Posterior vena cava (tissue), 2 donors: ENCODE measurements around the gene UBL7. TPM values are rescaled to one million over a fixed set of nuclear protein-coding genes. Genes with fewer than 3 reads are reported as not detected.
A peak's percentile ranks its signal among the peaks of the same experiment; 100 is the strongest.

Experiments used
- DNase-seq: peaks from one replicate; pipeline ENCODE4 v3.0.0-alpha.2; 2020; ENCODE audit warnings: low spot score
- intact Hi-C, 2 donors: fragments of 100-400 bp; cut with DNase I; formaldehyde crosslinking; loops; one replicate each; pipeline versions ENCODE4 v1.14.1 to v1.14.2; 2022 to 2023
- total RNA-seq, 2 donors: library from RNA; stranded (reverse); fragmentation: NEBNext Ultra II Directional; extraction: Animal tissue kit (Norgen Biotek cat#: 25700); gene quantifications; one replicate each; pipeline ENCODE4 v1.2.1, GENCODE V29; 2021
- donor health status: DM: yes; HTN: yes; CAD: no.
- donor health status: DM: yes; HTN: yes; CAD: no.

UBL7 gene
- total RNA-seq, 2 donors from 2014 or later = 24.8 to 25.9 TPM

DNA sequence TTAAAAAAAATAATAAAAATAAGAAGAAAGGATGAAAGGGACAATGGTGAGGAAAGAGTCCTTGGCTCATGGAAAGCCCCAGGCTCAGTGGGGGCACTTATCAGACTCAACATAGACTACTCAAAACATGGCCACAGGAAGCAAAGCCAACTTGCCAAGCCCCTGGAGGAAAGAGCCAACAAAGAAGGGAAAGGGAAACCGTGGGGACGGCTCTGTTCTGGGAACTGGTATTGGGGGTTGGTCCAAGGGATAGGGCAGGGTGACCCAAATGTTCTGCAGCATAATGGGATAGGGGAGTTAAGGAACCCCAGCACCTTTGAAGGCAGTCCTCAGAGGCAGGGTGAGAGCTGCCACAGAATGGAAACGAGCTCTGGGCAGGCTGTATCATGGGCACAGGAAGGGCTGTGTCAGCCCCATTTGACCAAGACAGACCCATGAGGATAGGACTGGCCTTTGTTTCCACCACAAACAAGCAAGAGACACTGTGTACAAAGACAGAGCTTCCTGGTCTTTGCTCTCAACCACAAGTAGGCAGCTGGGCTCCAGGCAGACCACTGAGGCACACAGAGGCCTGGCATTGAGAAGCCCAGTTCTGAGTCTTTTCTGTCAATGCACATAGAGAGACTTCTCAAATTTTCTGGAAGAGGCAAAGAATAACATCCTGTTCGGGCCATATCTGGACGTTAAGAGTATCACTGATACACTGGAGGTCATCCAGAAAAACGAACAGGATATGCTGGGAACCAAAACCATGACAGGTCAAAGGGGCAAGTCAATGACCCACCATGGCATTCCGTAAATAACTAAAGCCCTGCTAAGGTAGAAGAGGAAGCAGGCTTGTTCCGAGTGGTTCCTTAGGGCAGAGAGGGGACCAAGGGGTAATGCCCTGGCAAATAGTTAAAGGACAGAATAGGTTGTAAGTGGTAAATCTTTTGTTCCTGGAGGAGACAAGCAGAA lies 16.6 kb downstream of the UBL7 start:
- intact Hi-C loops = loop anchor here in 1 of 2 donors (5.0 kb wide), 1 partner anchor 762 kb away; the partner anchor contains the start of gene CD276
- peak; percentile 13 for DNase-seq

GRCh38 chr15:74443100-74443909 lies 17.7 kb downstream of the UBL7 start:
- intact Hi-C loops = loop anchor here in 1 of 2 donors (5.0 kb wide), 1 partner anchor 761 kb away; the partner anchor contains the start of gene CD276
- peak; percentile 49 for DNase-seq

GRCh38 chr15:74442604-74443003 lies 18.4 kb downstream of the UBL7 start:
- peak; percentile 65 for DNase-seq
- intact Hi-C loops = loop anchor here in 1 of 2 donors (5.0 kb wide), 1 partner anchor 760 kb away; the partner anchor contains the start of gene CD276

DNA sequence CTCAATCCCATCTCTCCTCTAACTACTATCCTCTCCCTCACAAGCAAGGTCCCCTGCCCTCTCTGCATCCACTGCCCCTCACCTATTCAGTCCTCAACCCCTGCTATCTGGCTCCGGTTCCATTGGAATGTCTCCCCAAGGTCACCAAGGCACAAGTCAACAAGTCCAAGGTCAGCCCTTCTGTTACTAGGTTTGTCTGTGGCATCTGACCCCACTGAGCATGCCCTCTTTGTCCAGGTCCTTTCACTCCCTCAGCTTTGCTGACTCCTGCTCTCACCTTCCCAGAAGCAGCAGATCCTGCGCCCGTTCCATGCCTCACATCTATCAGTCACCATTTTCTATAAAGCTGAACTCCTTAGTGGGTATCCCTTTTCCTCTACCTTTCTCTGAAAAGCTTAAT lies 18.9 kb downstream of the UBL7 start:
- intact Hi-C loops = loop anchor here in 1 of 2 donors (5.0 kb wide), 1 partner anchor 760 kb away; the partner anchor contains the start of gene CD276
- peak; percentile 38 for DNase-seq

- intact Hi-C loops = loop anchor here in 1 of 2 donors (5.0 kb wide), 1 partner anchor 759 kb away; the partner anchor contains the start of gene CD276
Observed at GRCh38 chr15:74441248-74441941, 19.6 kb downstream of the UBL7 start.

DNA sequence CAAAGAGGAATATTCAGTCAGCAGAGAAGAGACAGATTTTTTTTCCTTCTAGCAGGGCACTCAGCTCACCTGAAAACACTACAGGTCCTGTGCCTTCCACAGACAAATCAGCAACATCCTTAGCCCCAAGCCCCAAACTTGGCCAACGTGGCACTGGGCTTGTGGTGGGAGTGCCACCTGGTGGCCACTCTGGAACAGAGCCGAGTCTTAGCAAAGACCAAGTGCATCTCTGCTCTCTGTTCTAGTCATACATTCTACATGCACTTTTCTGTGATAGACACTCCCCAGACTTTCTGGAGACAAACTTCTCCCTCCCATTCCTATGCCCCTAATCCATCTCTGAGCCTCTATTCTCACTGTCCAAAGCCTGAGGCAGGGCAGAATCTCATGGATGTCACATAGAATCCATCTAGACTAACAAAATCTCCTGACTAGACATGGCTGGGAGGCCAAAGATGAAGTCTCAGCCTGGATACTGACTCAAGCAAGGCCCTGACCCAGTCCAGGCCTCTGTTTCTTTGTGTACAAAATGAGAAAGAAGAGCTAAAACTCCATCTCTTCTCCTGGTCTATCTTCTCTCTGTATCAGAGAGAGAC lies 22.1 kb downstream of the UBL7 start:
- DNase-seq = peak; percentile 89
- intact Hi-C loops = loop anchor here (2.0 kb wide), 2 partner anchors 62 to 66 kb away; no protein-coding TSS in a partner anchor

More at GRCh38 chr15:74441248-74441941, 19.6 kb downstream of the UBL7 start:
- DNase-seq = peak; percentile 72

- intact Hi-C loops = loop anchor here (2.0 kb wide), 2 partner anchors 61 to 65 kb away; no protein-coding TSS in a partner anchor
Observed at GRCh38 chr15:74438206-74438605, 22.8 kb downstream of the UBL7 start.

DNA sequence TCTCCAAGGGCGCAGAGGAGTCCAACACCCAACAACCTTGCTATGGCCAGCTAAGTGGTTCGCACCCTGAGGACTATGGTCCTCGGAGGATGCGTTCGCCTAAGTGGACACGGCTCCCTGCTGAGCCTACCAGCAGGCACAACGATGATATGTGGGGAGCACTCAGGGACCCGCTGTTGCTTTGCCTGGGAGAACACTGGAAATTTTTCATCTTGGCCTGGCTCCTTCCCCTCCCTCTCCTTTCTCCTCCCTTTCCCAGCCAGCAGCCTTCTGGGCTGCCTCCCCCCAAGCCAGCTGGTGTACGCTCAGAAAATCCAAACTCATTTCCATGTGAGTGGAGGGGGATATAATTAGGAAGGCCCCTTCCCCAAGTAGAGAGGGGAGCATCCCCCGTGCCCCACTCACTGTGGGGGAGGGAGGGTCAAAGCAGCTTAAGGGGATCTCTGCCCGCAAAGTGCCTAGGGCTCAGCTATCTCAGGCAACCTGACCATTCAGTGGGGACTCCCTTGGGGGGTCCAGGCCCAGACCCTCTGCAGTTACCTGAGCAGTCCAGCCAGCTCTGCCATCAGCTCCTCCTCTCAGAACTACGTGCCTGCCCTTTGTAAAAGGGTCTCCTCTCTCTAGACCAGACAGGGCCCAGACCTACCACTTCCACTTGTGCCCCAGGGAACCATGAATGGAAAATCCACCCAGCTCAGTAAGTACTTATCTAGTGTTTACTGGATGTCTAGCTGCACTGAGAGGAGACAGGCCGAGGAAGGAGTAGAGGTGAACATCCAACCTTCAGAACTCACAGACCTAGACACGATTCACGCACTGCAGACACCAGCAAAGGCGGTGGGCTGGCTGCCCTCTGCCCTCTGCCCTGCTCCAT lies 26.5 kb downstream of the UBL7 start:
- intact Hi-C loops = no loop called here
- DNase-seq = no peak

More at GRCh38 chr15:74438206-74438605, 22.8 kb downstream of the UBL7 start:
- no peak for DNase-seq

GRCh38 chr15:74433592-74434262 lies 27.2 kb downstream of the UBL7 start, which contains the start of gene SEMA7A:
Gene SEMA7A (minus strand): TSS chr15:74433958. CDS start chr15:74433918, 40 bp downstream.
- DNase-seq = peak; percentile 93
- intact Hi-C loops = no loop called here

DNA sequence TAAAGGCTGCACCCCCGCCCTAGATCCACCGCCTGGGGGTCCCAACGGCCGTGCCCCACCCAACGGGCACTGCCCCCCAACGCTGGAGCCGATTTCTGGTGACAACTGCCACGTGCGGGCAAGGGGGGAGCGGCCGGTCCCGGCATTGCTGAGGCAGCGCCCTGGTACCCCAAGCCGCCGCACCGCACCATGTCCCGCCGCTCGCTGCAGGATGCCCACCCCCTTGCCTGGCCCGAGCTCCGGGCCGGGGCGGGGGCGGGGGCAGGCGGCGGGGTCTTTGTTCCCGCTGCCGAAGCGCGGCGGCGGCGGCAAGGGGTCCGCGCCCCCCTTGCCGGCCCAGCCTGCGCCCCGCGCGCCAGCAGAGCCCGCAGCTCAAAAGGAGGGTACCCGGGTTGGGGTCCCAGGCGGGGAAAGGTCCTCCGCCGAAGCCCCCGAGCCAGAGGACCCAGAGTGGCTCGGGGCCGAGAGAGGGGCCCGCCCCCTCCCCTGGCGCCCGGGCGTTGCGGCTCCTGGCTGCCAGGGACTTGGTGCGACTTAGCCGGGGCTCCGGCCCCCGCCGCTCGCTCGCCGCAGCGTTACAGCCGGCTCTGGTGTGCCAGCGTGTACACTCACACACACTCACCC lies 27.9 kb downstream of the UBL7 start:
- intact Hi-C loops = no loop called here
- no peak for DNase-seq

- intact Hi-C loops = no loop called here
- no peak for DNase-seq
Observed at GRCh38 chr15:74432271-74432967, 28.5 kb downstream of the UBL7 start.

DNA sequence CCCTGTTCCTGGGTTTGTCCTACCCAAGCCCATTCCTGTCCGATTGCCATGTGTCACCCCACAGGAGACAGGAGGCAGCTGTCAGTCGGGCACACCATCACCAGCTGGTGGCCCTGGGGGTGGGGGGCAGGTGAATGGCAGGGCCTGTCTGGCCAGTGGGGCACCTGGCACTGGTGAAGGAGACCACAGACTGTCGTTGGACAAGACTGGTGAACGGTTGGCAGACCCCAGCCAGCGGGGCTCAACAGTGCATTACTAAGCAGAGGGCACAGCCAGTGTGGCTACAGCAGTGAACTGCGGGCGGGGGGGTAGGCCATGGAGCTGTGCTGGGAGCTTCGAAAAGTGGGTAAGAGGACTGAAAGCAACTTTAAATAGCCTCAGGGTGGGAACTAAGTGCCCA lies 29.3 kb downstream of the UBL7 start:
- no peak for DNase-seq
- intact Hi-C loops = no loop called here

GRCh38 chr15:74431116-74431515 lies 29.8 kb downstream of the UBL7 start:
- no peak for DNase-seq
- intact Hi-C loops = no loop called here

GRCh38 chr15:74430510-74430951 lies 30.4 kb downstream of the UBL7 start:
- intact Hi-C loops = no loop called here
- DNase-seq = no peak

- no peak for DNase-seq
- intact Hi-C loops = no loop called here
Observed at GRCh38 chr15:74429781-74430400, 31.1 kb downstream of the UBL7 start.
